GM19438 (cell line): Measurements from ENCODE around the gene BOLA2B.
"Not testable (repeated sequence)": the region's sequence is repeated elsewhere in the genome, so short reads cannot be mapped to it uniquely, and the experiment has no call there.

ENCODE experiments used
- ATAC-seq: cut with Tn5 transposase; IDR thresholded peaks from one replicate; pipeline ENCODE4 v1.9.1; 2021; ENCODE audit warnings: low read depth; ENCODE audit not compliant: unreplicated experiment

BOLA2B gene

DNA sequence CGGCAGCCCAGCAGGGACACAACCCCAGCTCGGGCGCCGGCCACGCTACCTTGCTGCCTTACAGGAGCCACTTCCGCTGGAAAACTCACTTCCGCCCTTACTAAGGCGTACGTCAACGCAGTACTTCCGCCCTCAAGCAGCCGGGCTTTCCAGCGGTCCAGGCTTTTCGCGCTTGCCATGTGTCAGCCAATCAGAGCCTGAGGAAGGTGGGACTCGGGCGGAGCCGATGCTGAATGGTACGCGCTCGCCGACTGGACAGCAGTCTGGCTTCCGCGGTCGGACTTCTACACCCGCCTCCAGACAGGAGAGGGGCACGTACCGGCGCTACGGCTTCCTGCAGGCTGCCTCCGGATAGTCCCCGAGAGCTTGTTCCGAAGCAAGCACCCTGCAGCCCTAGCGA lies at the start of gene BOLA2B, which contains the start of gene SLX1A:
BOLA2B (minus strand) TSS at position 52 of the 400 bp plus-strand sequence. CDS start 71 bp downstream, outside the sequence.
SLX1A (plus strand) TSS at position 261 of the 400 bp plus-strand sequence. CDS start 210 bp downstream, outside the sequence.
- peak; percentile 92 for ATAC-seq

DNA sequence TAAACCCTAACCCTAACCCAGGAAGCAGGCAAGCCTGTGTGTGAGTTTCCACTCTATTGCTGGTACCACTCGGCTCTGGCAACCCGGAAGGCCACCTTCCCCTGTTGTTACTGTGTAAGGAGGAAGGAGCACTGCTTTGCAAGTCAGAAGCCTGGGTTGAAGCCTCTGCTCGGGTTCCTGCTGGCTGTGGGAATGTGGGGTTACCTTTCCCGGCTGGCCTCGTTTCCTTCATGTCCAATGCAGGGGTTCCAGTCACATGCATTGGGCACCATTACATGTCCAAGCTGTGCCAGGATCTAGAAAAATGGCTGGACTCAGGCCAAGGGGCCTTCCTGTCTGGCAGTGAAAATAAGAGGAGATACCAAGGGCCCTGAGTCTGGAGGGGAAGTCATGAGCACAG lies 23.6 kb upstream of the BOLA2B start:
- not testable (repeated sequence) for ATAC-seq

DNA sequence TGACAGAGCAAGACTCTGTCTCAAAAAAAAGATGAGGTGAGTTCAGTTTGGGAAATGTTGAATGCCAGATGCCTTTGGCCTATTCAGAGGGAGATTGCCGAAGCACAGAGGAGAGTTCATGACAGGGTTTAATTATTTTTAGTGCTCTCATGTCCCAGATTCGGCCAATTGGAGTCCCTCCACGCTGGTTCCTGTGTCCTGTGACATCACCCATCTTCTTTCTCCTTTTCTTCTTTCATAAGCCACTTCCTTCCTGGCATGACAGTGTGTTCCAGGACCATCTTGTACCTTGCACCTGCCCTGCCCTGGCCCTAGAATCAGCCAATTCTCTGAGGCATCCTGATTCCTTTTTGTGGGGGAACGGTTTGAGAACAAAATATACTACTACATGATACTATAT lies 17.9 kb upstream of the BOLA2B start:
- not testable (repeated sequence) for ATAC-seq

DNA sequence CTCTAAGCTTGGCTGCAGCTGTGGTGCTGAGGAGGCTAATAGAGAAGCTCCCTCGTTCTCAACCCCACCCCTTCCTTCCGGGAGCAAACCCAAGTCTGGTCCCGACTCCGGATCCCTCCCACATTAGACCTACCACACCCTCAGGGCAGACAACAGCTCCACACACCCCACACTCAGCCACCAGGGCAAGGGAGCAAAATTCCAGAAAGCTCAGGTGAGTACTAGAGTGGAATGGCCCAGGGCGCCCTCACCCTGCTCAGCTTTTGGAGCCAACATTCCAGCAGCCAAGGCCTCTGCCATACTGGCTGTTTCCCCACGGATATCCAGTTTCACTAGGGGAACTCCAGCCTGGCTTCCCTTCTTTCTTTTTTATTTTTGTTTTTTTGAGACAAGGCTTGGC lies 15.6 kb upstream of the BOLA2B start:
- ATAC-seq = not testable (repeated sequence)

DNA sequence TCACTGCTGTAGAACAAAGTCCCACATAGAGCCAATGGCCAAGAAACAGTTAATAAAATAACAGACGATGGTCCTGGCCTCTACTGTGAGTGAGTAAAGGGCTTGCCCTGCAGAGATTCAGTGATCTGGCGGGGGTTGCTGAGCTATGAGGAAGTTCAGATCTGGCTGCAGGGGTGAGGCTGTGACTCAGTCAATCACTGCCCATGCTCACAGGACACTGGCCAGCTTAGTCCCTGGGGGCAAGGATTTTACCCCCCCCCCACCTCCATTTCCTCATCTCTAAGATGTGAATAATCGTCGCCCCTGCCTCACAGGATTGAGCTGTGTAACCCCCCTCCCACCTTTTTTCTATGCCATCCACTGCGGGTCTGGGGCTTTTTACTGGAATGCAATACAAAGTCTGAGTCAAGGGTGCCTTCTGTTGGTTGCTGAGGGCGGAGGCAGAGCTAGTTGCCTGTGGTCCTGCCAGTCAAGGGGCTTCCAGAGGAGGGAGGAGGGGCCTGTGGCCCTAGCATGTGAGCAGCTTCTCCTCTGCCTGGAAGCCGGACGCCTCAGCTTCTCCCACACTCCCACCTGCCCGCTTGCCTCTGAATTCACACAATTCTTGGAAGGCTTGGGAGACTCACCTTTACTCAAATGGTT lies 13.7 kb upstream of the BOLA2B start:
- ATAC-seq = not testable (repeated sequence)

DNA sequence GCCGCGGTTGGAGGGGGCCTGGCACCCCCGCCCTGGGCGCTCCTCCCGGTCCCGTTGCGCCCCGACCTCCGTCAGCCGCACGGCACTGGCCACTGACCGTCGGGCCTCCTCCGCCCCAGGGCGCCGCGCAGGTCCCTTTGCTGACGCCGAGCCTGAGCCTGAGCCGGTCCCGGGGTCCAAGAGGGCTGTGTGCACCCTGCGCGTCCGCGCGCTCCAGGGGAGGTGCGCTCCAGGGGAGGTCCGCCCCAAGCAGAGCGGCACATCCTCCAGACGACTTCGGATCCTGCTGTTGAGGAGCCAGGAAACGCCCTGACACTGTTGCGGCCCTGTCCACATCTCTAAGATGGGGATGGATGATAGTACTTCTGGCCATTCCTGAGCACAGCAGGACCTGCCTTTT lies 12.8 kb upstream of the BOLA2B start:
- ATAC-seq = not testable (repeated sequence)

DNA sequence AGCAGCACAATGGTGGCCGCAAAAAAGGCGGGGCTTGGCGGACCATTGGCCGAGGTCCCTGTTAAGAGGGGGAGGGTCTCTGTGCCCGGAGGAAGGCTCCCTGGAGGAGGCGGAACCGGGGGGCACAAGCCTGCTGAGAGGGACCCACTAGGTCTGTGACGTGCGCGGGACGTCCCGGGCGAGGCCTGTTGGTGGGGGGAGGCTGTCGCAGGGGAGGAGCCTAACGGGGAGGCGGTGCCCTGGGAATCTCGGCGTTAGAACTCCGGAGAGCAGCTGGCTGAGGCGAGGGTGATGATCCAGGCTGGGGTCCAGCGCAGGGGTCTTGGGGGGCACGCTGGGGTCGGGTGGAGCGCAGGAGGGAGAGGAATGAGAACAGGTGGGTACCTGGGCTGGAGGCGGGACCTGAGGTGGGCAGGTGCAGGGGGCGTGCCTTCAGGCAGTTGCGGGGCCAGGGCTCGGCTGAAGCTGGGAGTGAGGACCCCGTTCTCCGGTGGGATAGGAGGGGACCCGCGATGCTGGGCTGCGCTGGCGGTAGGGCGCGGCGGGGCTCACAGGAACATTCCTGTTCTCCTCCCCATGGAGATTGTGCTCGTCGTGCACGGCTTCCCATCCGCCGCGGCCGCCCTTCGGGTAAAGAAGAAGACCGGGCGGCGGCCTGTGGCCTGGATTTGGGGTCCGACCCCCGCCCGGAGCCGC lies 12.2 kb upstream of the BOLA2B start:
- not testable (repeated sequence) for ATAC-seq

DNA sequence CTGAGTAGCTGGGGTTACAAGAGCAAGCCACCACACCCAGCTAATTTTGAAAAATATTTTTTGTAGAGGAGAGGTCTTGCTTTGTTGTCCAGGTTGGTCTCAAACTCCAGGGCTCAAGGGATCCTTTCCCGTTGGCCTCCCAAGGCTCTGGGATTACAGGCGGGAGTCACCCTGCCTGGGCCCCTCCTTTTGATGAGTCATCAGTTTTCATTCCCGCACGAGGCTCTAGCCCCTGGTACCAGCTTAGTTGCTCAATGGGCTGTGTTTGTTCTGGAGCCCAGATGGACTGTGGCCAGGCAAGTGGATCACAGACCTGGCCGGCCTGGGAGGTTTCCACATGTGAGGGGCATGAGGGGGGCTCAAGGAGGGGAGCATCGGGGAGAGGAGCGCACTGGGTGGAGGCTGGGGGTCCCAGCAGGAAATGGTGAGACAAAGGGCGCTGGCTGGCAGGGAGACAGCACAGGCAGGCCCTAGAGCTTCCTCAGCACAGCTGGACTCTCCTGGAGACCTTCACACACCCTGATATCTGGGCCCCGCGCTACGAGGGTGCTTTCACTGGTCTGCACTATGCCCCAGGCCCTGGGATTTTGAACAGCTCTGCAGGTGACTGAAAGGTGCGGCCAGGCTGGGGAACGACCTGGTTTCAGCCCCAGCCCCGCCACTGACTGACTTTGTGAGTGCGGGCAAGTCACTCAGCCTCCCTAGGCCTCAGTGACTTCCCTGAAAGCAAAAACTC lies 6.3 kb upstream of the BOLA2B start:
- ATAC-seq = not testable (repeated sequence)

DNA sequence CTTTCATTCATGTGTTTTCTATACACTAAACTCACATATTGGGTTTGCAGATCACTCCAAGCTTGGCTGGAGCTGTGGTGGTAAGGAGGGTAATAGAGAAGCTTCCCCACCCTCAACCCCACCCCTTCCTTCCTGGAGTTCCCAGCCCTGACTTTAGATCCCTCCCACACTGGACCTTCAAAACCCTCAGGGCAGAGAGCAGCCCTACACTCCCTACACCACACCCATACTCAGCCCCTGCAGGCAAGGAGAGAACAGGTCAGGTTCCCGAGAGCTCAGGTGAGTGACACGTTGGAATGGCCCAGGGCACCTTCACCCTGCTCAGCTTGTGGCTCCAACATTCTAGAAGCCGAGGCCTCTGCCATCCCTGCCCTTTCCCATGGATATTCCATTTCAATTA lies 5.6 kb upstream of the BOLA2B start, which contains the start of gene SULT1A3:
SULT1A3 (plus strand) TSS at position 207 of the 400 bp plus-strand sequence. CDS start 1,474 bp downstream, outside the sequence.
- ATAC-seq = not testable (repeated sequence)

DNA sequence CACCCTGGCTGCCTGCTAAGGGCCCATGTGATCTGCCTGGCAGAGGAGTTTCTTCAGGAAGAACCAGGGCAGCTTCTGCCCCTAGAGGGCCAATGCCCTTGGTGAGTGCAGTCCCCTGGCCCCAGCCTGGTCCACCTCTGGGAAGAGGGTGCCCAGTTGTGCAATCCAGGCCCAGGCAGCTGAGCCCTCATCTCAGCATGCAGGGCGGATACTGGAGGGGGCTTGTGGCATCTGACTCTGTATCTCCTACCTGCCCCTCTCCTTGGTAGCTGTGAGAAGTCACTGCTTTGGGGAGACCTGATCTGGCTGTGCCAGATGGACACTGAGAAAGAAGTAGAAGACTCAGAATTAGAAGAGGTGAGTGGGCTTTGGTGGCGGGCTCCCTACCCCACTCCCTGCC lies 3.5 kb upstream of the BOLA2B start:
- ATAC-seq = not testable (repeated sequence)

DNA sequence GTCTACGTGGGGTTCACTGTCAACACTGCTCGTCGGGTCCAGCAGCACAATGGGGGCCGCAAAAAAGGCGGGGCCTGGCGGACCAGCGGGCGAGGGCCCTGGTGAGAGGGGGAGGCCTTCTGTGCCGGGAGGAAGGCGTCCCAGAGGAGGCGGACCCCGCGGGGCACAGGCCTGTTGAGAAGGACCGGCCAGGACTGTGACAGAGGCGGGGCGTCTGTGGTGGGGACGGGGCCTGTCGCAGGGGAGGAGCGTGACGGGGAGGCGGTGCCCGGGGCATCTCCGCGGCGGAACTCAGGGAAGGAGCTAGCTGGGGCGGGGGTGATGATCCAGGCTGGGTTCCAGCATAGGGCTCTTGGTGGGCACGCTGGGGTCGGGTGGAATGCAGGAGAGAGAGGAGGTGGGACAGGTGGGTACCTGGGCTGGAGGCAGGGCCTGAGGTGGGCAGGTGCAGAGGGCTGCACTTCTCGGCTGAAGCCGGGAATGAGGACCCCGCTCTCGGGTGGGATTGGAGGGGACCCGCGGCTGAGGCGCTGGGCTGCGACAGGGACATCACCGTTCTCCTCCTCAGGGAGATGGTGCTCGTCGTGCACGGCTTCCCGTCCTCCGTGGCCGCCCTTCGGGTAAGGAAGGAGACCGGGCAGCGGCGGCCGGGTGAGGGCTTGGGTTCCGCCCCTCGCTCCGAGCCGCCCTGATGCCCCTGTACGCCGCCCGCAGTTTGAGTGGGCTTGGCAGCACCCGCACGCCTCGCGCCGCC lies 883 bp upstream of the BOLA2B start:
- peak; percentile 64 for ATAC-seq

DNA sequence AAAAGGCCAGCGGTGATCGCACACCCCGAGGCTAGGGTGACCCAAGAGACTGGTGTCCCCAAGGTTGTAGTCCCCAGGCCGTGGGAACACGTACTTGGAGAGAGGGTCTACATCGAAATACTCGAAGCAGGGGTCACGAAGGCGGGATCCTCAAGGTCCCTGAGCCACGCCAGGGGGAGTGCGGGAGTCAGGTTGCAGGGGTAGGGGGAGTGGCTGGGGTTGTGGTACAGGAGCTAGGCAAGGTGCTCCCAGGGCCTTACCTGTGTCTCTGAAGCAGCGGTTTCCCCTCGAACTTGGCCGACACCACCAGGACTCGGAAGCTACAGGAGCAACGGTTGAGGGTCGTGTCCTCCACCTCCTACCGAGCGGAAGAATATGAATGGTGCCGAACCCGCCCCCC lies 368 bp downstream of the BOLA2B start:
- ATAC-seq = not testable (repeated sequence)

DNA sequence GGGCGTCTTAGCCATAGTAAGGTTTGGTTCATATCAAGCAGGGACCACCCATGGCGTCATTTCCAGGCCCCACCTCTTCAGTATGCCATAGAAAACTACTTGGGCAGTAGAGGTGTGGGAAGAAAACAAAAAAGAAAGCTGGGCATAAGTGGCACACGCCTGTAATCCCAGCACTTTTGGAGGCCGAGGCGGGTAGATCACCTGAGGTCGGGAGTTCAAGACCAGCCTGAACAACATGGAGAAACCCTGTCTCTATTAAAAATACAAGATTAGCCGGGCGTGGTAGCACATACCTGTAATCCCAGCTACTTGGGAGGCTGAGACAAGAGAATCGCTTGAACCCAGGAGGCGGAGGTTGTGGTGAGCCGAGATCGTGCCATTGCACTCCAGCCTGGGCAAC lies 2.3 kb downstream of the BOLA2B start:
- not testable (repeated sequence) for ATAC-seq

DNA sequence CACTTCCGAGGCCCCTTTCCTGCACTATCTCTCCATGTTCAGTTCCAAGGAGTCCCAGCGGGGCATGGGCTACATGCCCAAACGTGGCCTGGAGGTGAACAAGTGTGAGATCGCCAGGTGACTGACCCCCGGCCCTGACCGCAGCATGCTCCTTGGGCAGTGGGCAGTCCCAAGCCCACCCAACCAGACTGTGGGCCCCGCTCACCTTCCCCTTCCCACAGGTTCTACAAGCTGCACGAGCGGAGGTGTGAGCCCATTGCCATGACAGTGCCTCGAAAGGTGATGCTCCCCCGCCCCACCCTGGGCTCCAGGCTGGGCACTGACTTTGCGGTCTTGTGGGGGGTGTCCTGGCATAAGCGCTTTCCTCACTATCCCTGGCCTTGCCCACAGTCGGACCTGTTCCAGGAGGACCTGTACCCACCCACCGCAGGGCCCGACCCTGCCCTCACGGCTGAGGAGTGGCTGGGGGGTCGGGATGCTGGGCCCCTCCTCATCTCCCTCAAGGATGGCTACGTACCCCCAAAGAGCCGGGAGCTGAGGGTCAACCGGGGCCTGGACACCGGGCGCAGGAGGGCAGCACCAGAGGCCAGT lies 5.4 kb downstream of the BOLA2B start:
- no peak for ATAC-seq

DNA sequence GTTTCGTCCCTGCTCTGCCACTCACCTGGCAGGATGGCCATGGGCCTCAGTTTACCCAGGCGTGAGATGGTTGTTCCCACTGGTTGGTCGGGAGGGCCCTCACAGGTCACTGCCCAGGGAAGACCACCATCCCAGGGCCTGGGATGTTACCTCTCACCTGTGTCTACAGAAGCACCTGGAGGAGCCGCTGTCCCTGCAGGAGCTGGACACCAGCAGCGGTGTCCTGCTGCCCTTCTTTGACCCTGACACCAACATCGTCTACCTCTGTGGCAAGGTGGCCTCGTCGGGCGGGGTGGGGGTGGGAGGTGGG lies 6.0 kb downstream of the BOLA2B start:
- ATAC-seq = no peak

DNA sequence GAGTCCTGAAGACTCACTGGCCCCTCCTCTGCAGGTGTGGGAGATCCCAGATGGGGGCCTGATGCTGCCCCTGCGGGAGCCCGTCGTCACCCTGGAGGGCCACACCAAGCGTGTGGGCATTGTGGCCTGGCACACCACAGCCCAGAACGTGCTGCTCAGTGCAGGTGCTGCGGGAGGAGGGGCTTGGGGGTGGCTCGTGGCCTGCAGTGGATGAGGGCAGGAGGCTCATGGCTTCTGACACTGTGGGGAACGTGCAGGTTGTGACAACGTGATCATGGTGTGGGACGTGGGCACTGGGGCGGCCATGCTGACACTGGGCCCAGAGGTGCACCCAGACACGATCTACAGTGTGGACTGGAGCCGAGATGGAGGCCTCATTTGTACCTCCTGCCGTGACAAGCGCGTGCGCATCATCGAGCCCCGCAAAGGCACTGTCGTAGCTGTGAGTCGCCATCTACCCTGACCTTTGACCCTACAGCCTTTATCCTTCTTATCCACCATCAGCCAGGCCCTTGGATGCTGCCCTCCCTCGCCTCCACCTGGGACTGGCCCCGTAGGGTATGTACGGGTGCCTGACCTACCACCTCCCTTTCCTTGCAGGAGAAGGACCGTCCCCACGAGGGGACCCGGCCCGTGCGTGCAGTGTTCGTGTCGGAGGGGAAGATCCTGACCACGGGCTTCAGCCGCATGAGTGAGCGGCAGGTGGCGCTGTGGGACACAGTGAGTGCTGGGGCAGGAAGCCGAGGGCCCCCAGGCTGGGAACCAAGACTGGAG lies 6.5 kb downstream of the BOLA2B start:
- ATAC-seq = no peak

DNA sequence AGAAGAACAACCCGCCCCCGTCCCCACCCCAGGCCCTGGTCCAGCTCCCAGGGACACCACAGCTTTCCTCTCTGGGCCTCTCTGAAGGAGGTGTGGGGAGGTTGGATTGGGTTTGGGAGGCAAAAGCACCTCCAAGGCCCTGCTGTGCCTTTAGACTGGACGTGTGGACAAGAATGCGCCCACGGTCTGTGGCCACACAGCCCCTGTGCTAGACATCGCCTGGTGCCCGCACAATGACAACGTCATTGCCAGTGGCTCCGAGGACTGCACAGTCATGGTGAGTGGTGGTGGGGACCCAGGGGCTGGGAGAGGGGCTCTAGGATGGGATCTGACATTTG lies 7.1 kb downstream of the BOLA2B start:
- ATAC-seq = no peak

DNA sequence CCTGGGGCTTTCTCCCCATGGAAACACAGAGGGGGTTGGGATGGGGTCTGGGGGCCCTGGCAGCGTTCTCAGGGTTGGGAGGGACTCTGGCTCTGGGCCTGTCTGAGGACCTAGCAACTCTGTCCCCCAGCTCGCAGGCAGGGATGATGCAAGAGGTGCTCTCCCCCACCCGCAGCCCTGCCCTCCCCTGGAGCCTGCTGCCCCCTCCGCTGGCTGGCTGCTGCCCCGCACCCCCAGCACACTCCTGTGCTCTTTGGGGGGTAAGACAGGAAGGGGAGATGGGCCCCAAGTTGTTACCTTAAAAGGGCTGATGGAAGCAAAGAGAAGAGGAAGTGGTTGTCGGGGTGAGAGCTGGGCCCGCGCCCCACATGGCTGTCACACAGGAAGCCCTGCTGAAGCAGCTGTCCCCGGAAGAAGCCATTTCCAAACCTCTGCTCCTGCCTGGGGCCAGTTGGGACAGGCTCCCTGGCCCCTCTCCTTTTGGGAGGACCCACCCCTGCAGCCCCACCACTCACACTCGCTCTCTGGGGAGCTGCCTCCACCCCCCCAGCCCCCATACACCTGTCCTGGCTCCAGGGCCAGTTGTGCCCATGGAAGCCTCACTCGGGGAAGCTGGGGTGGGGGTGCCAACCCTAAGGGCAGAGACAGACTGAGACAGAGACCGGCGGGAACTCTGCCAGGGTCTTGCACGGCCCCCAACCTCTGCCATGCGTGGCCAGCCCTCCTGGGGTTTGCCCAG lies 7.6 kb downstream of the BOLA2B start:
- peak; percentile 44 for ATAC-seq
